ENCODE results near the gene MAPKAPK2. TPM values are rescaled to one million over a fixed set of nuclear protein-coding genes. Genes with fewer than 3 reads are reported as not detected.

MAPKAPK2 gene
- polyA plus RNA-seq, 3 donors = 1.6 to 56.9 (median 2.2) TPM

- H3K4me2 ChIP-seq (replicated peaks; ENCODE audit: extremely low read depth, low read length, poor library complexity, severe bottlenecking) = no peak overlapping the region
- H3K36me3 ChIP-seq (replicated peaks in 1 of 2; ENCODE audit: control insufficient read depth in 1 of 2, insufficient read depth in 2 of 2, low read length in 2 of 2) = peaks cover 37 to 45% of the 10 kb centered on the region in 2 donors
- 65% methylated on average over 7 of the region's 9 CpGs for WGBS (ENCODE audit: insufficient coverage)
- DNase-seq = peak; percentile 45 to 59 (median 55)
- Mint-ChIP-seq H3K4me1 (peaks cover 55% of the 10 kb centered on the region), H3K9me3 (peaks cover 0 to 2% (median 0%) of the 10 kb centered on the region in 7 donors), H3K27ac (peak overlapping the region; percentile 14 to 81 (median 31)), H3K27me3 (ENCODE audit: low read depth in 3 of 3) (peaks cover 0 to 1% (median 0%) of the 10 kb centered on the region in 3 donors), H3K4me3 (no peak overlapping the region), H3K36me3 (peaks cover 61 to 62% of the 10 kb centered on the region in 2 donors)
- peak overlapping the region in 1 of 2 donors; percentile 49 for H3K27ac ChIP-seq (ENCODE audit: low read depth in 1 of 2, low read length in 2 of 2)
- H3K9me3 ChIP-seq (replicated peaks in 1 of 2; ENCODE audit: control insufficient read depth in 1 of 2, insufficient read depth in 1 of 2, low read length in 2 of 2) = no peaks in the 10 kb centered on the region
- H4K20me1 ChIP-seq (ENCODE audit: insufficient read depth, low read length) = peaks cover 58% of the 10 kb centered on the region
- H3K4me1 ChIP-seq (ENCODE audit: control insufficient read depth in 1 of 2, insufficient read depth in 2 of 2, low read length in 2 of 2) = peaks cover 38 to 47% of the 10 kb centered on the region in 2 donors
- intact Hi-C loops (cut with micrococcal nuclease) = loop anchor here (2.0 to 10.0 kb wide), 7 partner anchors 33 to 230 kb away; partner anchors contain the start of genes IL10 (in 1 of the 2) and IL19 (in 1 of the 2)
- H2AFZ ChIP-seq (ENCODE audit: insufficient read depth, low read depth, low read length, poor library complexity, severe bottlenecking) = no peak overlapping the region
- H3K27me3 ChIP-seq (ENCODE audit: control insufficient read depth in 2 of 2, insufficient read depth in 2 of 2, low read length in 2 of 2) = no peaks in the 10 kb centered on the region
- no peak overlapping the region for H3K9ac ChIP-seq (ENCODE audit: insufficient read depth, low read length, poor library complexity, severe bottlenecking)
- TF ChIP-seq CTCF (IDR thresholded peaks at IDR 0.05) = peak; percentile 92
- peak overlapping the region in 1 of 3 experiments; percentile 18 for H3K4me3 ChIP-seq (replicated peaks in 1 of 3; ENCODE audit: low read depth in 2 of 3, low read length in 3 of 3)
- H3K79me2 ChIP-seq (ENCODE audit: insufficient read depth, low read length) = peaks cover 6% of the 10 kb centered on the region
Measured at GRCh38 chr1:206734499-206735142, 49.9 kb downstream of the MAPKAPK2 start.

GRCh38 chr1:206735553-206736031 is 50.9 kb downstream of the MAPKAPK2 start:
- H3K4me1 Mint-ChIP-seq = peaks cover 56% of the 10 kb centered on the region

More at GRCh38 chr1:206735553-206736031, 50.9 kb downstream of the MAPKAPK2 start:
- Histone ChIP-seq H3K9me3 (replicated peaks in 1 of 2; ENCODE audit: control insufficient read depth in 1 of 2, insufficient read depth in 1 of 2, low read length in 2 of 2) (no peaks in the 10 kb centered on the region), H3K4me1 (ENCODE audit: control insufficient read depth in 1 of 2, insufficient read depth in 2 of 2, low read length in 2 of 2) (peaks cover 42 to 52% of the 10 kb centered on the region in 2 donors), H4K20me1 (ENCODE audit: insufficient read depth, low read length) (peaks cover 51% of the 10 kb centered on the region), H3K27ac (ENCODE audit: low read depth in 1 of 2, low read length in 2 of 2) (peak overlapping the region in 1 of 2 donors; percentile 49), H3K9ac (ENCODE audit: insufficient read depth, low read length, poor library complexity, severe bottlenecking) (no peak overlapping the region), H2AFZ (ENCODE audit: insufficient read depth, low read depth, low read length, poor library complexity, severe bottlenecking) (no peak overlapping the region), H3K79me2 (ENCODE audit: insufficient read depth, low read length) (no peaks in the 10 kb centered on the region), H3K4me3 (replicated peaks in 1 of 3; ENCODE audit: low read depth in 2 of 3, low read length in 3 of 3) (no peak overlapping the region), H3K4me2 (replicated peaks; ENCODE audit: extremely low read depth, low read length, poor library complexity, severe bottlenecking) (peak overlapping the region; percentile 20), H3K36me3 (replicated peaks in 1 of 2; ENCODE audit: control insufficient read depth in 1 of 2, insufficient read depth in 2 of 2, low read length in 2 of 2) (peaks cover 27 to 36% of the 10 kb centered on the region in 2 donors), H3K27me3 (ENCODE audit: control insufficient read depth in 2 of 2, insufficient read depth in 2 of 2, low read length in 2 of 2) (no peaks in the 10 kb centered on the region)
- Mint-ChIP-seq H3K27me3 (ENCODE audit: low read depth in 3 of 3) (peaks cover 0 to 2% (median 1%) of the 10 kb centered on the region in 3 donors), H3K9me3 (peaks cover 0 to 2% (median 0%) of the 10 kb centered on the region in 7 donors), H3K4me3 (no peak overlapping the region), H3K36me3 (peaks cover 52 to 53% of the 10 kb centered on the region in 2 donors), H3K27ac (peak overlapping the region in 4 of 7 donors; percentile 19 to 62 (median 37))
- intact Hi-C loops (cut with micrococcal nuclease) = loop anchor here (2.0 to 10.0 kb wide), 6 partner anchors 37 to 229 kb away; partner anchors contain the start of genes IL10 (in 1 of the 2) and IL19 (in 1 of the 2)
- DNase-seq = peak in 2 of 3 donors; percentile 25 to 30
- no peak for TF ChIP-seq CTCF (IDR thresholded peaks at IDR 0.05)
- WGBS (ENCODE audit: insufficient coverage) = 52% methylated on average over 4 of the region's 5 CpGs

All from CD14-positive monocyte (primary cell).